Uterus (tissue), 4 donors: Measurements from ENCODE around the gene TICAM1. TPM values are rescaled to one million over a fixed set of nuclear protein-coding genes. Genes with fewer than 3 reads are reported as not detected.

ENCODE experiments used
- DNase-seq, 2 donors: peaks; one replicate each; pipeline ENCODE4 v3.0.0-alpha.2; 2019 to 2020
- H3K27ac ChIP-seq, 2 donors: fragments of 200-600 bp; sonication (generic); 1 replicate in 1 of 2; 2 replicates in 1 of 2; pipeline ENCODE4 v1.5.1; 2016 to 2018
- H3K27me3 ChIP-seq, 2 donors: fragments of 200-600 bp; sonication (generic); one replicate each; pipeline ENCODE4 v1.5.1; 2018 to 2019; ENCODE audit warnings: control low read depth in 1 of 2
- H3K36me3 ChIP-seq, 2 donors: fragments of 200-600 bp; sonication (generic); one replicate each; pipeline ENCODE4 v1.5.1; 2019; ENCODE audit warnings: control low read depth in 1 of 2
- H3K4me1 ChIP-seq, 2 donors: fragments of 200-600 bp; sonication (generic); one replicate each; pipeline ENCODE4 v1.5.1; 2018 to 2019; ENCODE audit warnings: control low read depth in 1 of 2
- H3K4me3 ChIP-seq, 2 donors: fragments of 200-600 bp; sonication (generic); 1 replicate in 1 of 2; 2 replicates in 1 of 2; pipeline ENCODE4 v1.5.1; 2018 to 2019; ENCODE audit warnings: mild to moderate bottlenecking in 1 of 2
- H3K9me3 ChIP-seq, 2 donors: fragments of 200-600 bp; sonication (generic); one replicate each; pipeline ENCODE4 v1.5.1; 2019; ENCODE audit warnings: control low read depth in 1 of 2
- CTCF ChIP-seq, 4 experiments: fragments of 200-600 bp in 2 of 4; fragments of 450-650 bp in 2 of 4; sonication (generic) in 2 of 4; IDR thresholded peaks; one replicate each; pipeline ENCODE4 v1.5.1; 2016 to 2019; ENCODE audit warnings: antibody characterized with exemption in 4 of 4, mild to moderate bottlenecking in 2 of 4, moderate library complexity in 1 of 4
- POLR2A ChIP-seq, 2 donors: fragments of 450-650 bp; IDR thresholded peaks; one replicate each; pipeline ENCODE4 v1.6.1; 2016; ENCODE audit warnings: antibody characterized with exemption in 2 of 2, mild to moderate bottlenecking in 1 of 2, moderate library complexity in 1 of 2
- intact Hi-C: fragments of 100-400 bp; cut with DNase I; formaldehyde crosslinking; loops from one replicate; pipeline ENCODE4 v1.15.1; 2023; ENCODE audit warnings: low total_unique reads
- microRNA-seq: library from miRNA; unstranded; fragments of <30 nt; microRNA quantifications from one replicate; pipeline ENCODE4, GENCODE V29; 2016; ENCODE audit warnings: borderline microRNAs expressed, borderline replicate concordance
- small RNA-seq: library from RNA; depleted of rRNA; stranded (forward); fragments of <200 nt; gene quantifications from one replicate; pipeline ENCODE3, GENCODE V24; 2016
- total RNA-seq, 4 donors: library from RNA; depleted of rRNA in 3 of 4; stranded (reverse); fragments of >200 nt in 3 of 4; gene quantifications; one replicate each; pipeline versions ENCODE4 v1.1.0 to v1.2.4, GENCODE V29; 2014 to 2023
- donor health status: DM: yes; HTN: yes; CAD: no.

Gene TICAM1
- total RNA-seq, 4 donors from 2014 or later: under 0.01 to 13.0 (median 2.3) TPM

- peak; percentile 83 to 87 for DNase-seq
- Histone ChIP-seq H3K4me3 (no peak overlapping the region), H3K4me1 (no peaks in the 10 kb centered on the region), H3K27me3 (no peaks in the 10 kb centered on the region), H3K27ac (no peak overlapping the region), H3K36me3 (no peaks in the 10 kb centered on the region), H3K9me3 (no peaks in the 10 kb centered on the region)
- intact Hi-C loops: no loop called here
- TF ChIP-seq POLR2A (IDR thresholded peaks at IDR 0.05) (no peak), CTCF (IDR thresholded peaks at IDR 0.05) (no peak)
Observed at GRCh38 chr19:4768934-4769777, 62.4 kb downstream of the TICAM1 start.

Small RNAs within 50 kb of the gene (microRNA-seq; reads per million reads assigned to microRNA genes)
- gene MIR7-3: not detected

Small RNAs within 50 kb of the gene (small RNA-seq; reads per million reads assigned to genes)
- not detected for gene MIR7-3

Other genes starting within 250 kb of the TICAM1 start
- gene TNFAIP8L1, start 192.2 kb downstream of the TICAM1 start, total RNA-seq: 10 to 100 TPM in 1 of 4 donors, 1 to 10 TPM in 2, under 1 TPM in 1; 0.77 to 20.6 (median 9.1) TPM
- gene MYDGF, start 161.4 kb downstream of the TICAM1 start, total RNA-seq: 10 to 100 TPM; 21.8 to 63.5 (median 44.4) TPM
- gene DPP9, start 107.9 kb downstream of the TICAM1 start, total RNA-seq: 100 to 1,000 TPM in 1 of 4 donors, 10 to 100 TPM in 3; 17.8 to 194 (median 48.5) TPM
- 10 to 100 TPM in 3 of 4 donors, 1 to 10 TPM in 1; 9.4 to 12.4 (median 10.6) TPM for gene FEM1A, start 40.0 kb downstream of the TICAM1 start, total RNA-seq
- 10 to 100 TPM; 18.7 to 60.8 (median 27.9) TPM for gene PLIN3, start 36.0 kb upstream of the TICAM1 start, total RNA-seq
- under 1 TPM in 2 of 4 donors, not detected in 2; 0.26 to 0.70 TPM for gene ARRDC5, start 71.2 kb upstream of the TICAM1 start, total RNA-seq
- gene UHRF1, start 77.8 kb upstream of the TICAM1 start, total RNA-seq: 10 to 100 TPM in 1 of 4 donors, under 1 TPM in 2, not detected in 1; 0.46 to 21.8 (median 0.77) TPM
- gene KDM4B, start 137.4 kb upstream of the TICAM1 start, total RNA-seq: 10 to 100 TPM; 18.4 to 94.7 (median 25.6) TPM